HEK293 (cell line): ENCODE data around the gene PSTPIP1.

Experiments used
- PRDM6 ChIP-seq: fragments of 450-650 bp; formaldehyde crosslinking; IDR thresholded peaks from 2 replicates; pipeline ENCODE4 v1.5.1; 2017; ENCODE audit warnings: missing biosample characterization, missing genetic modification characterization
- ZNF677 ChIP-seq: fragments of 450-650 bp; IDR thresholded peaks from 2 replicates; pipeline ENCODE4 v1.5.0; 2018; ENCODE audit warnings: missing biosample characterization, mild to moderate bottlenecking, missing genetic modification characterization, moderate library complexity

DNA sequence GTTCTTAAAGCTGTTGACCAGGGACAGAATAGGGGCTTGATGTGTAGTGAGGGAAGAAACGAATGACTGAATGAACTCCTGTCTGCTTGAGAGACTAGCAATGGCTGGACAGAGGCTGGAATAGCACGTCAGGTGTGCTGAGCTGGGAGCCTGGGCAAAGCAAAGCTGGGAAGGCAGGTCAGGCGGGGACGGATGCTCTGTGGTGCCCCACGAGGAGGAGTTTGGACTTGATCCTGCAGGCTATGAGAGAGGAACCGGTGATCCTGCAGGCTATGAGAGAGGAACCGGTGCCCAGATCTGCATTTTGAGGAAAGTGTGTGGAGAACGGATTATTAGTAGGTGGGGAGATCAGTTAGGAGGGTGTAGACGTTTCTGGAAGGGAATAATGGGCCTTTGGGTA, 31.3 kb upstream of the PSTPIP1 start:
- TF ChIP-seq ZNF677 (tag by site-specific recombination) = no peak
- no peak for TF ChIP-seq PRDM6
